GM19372 (cell line): Measurements from ENCODE around the gene FAM83F.

ENCODE experiments used
- ATAC-seq: cut with Tn5 transposase; IDR thresholded peaks from one replicate; pipeline ENCODE4 v1.9.1; 2021; ENCODE audit warnings: mild to moderate bottlenecking, low read depth, moderate library complexity; ENCODE audit not compliant: unreplicated experiment

Gene FAM83F

GRCh38 chr22:39962071-39962470 lies 32.7 kb upstream of the FAM83F start:
- no peak for ATAC-seq

- ATAC-seq = no peak
These were observed 29.0 kb upstream of the FAM83F start for GRCh38 chr22:39965748-39966147.

- ATAC-seq = no peak
These were observed 28.3 kb upstream of the FAM83F start for GRCh38 chr22:39966470-39966869.

- no peak for ATAC-seq
These were observed 27.5 kb upstream of the FAM83F start for GRCh38 chr22:39967103-39967829.

GRCh38 chr22:39967996-39968972 lies 26.5 kb upstream of the FAM83F start:
- no peak for ATAC-seq

GRCh38 chr22:39970742-39971141 lies 24.0 kb upstream of the FAM83F start:
- ATAC-seq = no peak

- ATAC-seq = no peak
These were observed 22.1 kb upstream of the FAM83F start for GRCh38 chr22:39972641-39973040.

GRCh38 chr22:39973656-39974055 lies 21.1 kb upstream of the FAM83F start:
- no peak for ATAC-seq

GRCh38 chr22:39974065-39974464 lies 20.7 kb upstream of the FAM83F start:
- no peak for ATAC-seq

GRCh38 chr22:39979048-39979447 lies 15.7 kb upstream of the FAM83F start:
- ATAC-seq = no peak

GRCh38 chr22:39979458-39979857 lies 15.3 kb upstream of the FAM83F start:
- no peak for ATAC-seq

- ATAC-seq = no peak
These were observed 14.2 kb upstream of the FAM83F start for GRCh38 chr22:39980596-39980995.

- ATAC-seq = no peak
These were observed 11.4 kb upstream of the FAM83F start for GRCh38 chr22:39983346-39983745.

GRCh38 chr22:39984006-39984405 lies 10.7 kb upstream of the FAM83F start:
- no peak for ATAC-seq

GRCh38 chr22:39984746-39985145 lies 10.0 kb upstream of the FAM83F start:
- no peak for ATAC-seq

- ATAC-seq = no peak
These were observed 9.2 kb upstream of the FAM83F start for GRCh38 chr22:39985383-39986035.

GRCh38 chr22:39988386-39989114 lies 6.2 kb upstream of the FAM83F start:
- no peak for ATAC-seq

- ATAC-seq = no peak
These were observed 5.1 kb upstream of the FAM83F start for GRCh38 chr22:39989633-39990032.

- ATAC-seq = no peak
These were observed 4.1 kb upstream of the FAM83F start for GRCh38 chr22:39990686-39991085.

- ATAC-seq = no peak
These were observed 3.4 kb upstream of the FAM83F start for GRCh38 chr22:39991159-39991860.
